Subcutaneous adipose tissue (tissue), 4 donors: Measurements from ENCODE around the gene UBE2E2. TPM values are rescaled to one million over a fixed set of nuclear protein-coding genes. Genes with fewer than 3 reads are reported as not detected.

ENCODE experiments used
- CTCF ChIP-seq: fragments of 450-650 bp; IDR thresholded peaks from one replicate; pipeline ENCODE4 v1.5.1; 2016; ENCODE audit warnings: low read depth, mild to moderate bottlenecking, control low read depth, antibody characterized with exemption, moderate library complexity
- total RNA-seq, 4 donors: library from RNA; depleted of rRNA; stranded (reverse); fragments of >200 nt; gene quantifications; one replicate each; pipeline ENCODE4 v1.1.0, GENCODE V29; 2016

UBE2E2 gene
- total RNA-seq, 4 donors from 2014 or later: 48.0 to 89.0 (median 63.4) TPM

DNA sequence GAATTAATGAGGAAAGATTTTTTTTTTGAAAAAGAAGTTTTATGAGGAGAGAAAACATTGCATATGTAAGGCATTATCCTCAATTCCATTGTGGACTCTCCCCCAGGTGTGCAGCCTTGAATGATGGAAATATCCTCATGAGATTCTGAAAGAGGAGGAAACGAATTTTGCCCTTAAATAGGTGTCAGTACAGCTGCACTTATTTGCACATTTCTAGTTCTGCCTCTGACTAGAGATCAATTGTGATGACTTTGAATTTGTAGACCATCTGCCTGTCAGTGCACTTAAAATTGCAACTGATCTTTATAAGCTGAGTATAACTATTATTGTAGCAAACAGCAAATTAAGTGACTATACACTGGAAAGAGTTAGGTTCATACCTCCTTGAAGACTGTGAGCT, 141.8 kb downstream of the UBE2E2 start:
- TF ChIP-seq CTCF: no peak

DNA sequence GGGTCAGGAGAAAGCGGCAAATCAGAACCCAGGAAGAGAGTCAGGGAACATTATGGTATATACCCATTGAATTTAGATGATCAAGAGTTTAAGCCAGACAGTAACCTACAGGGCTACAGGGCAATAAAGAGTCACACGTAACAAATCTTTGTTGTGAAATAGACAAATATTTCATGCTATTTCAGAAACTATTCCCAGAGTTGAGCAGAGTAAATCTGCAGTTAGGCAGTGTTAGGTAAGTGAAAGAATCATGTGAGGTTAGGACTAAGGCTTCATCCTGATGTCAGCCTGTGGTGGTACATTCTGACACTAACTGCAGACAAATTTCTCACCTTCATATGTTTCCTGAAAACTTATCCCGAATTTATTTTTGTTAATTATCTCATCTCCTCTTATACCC, 153.0 kb downstream of the UBE2E2 start:
- TF ChIP-seq CTCF: no peak

DNA sequence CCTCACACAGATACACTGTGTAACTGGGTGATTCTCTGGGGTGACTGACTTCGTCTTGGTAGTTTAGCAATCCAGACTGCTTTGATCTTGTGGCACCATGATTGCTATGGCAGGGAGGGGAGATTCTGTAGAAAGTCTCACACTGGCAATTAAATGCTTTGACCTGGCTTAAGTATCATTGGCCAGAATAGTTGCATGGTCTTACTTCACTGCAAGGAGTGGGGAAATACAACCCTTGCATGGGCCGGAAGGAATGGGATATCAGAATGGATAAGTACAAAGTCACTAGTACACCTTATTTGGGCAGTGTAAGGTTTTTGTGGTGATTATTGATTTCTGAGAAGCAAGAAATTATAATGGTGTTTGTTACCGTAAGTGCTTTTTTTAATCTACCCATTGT, 153.8 kb downstream of the UBE2E2 start:
- no peak for TF ChIP-seq CTCF

GRCh38 chr3:23359116-23359515, 156.0 kb downstream of the UBE2E2 start:
- TF ChIP-seq CTCF: no peak

GRCh38 chr3:23365066-23365465, 161.9 kb downstream of the UBE2E2 start:
- TF ChIP-seq CTCF: no peak

DNA sequence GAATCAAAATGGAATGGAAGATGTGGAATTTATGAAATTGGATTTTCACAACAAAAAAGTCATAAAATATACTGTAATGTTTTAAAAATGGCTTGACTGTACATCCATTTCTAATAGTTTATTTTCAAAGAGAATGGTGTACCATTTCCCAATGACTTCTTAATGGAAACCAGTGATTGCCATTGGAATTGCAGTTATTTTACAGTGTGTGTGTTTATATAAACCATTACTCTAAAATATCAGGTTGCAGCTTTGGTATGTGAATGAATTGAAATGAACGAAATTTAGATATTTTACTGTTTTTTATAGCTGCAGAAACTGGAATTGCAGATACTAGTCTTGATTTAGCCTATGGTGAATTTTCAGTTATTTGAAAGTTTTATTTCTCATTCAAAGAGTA, 165.6 kb downstream of the UBE2E2 start:
- no peak for TF ChIP-seq CTCF

DNA sequence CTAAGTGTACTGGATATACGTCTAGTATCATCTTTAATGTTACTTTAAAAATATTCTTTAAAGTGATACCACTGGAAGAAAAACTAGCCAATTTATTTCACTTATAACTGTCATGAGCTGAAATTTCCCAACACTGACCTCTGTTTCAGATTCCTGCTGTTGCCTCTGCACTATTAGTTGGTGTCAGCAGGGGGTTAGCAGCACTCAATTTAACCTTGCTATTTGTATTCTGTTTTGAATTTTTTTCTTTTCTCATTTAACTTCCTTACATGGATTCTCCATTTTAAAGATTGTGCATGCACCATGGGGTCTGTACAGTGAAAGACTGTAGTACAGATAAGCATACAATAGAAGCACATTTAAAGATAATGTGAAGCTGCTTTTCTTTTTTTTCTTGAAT, 169.2 kb downstream of the UBE2E2 start:
- TF ChIP-seq CTCF: no peak
